Endothelial cell of umbilical vein (primary cell): ENCODE measurements around the gene TEX264. TPM values are rescaled to one million over a fixed set of nuclear protein-coding genes. Genes with fewer than 3 reads are reported as not detected.

Experiments
- BruUV-seq: library from RNA; stranded (reverse); fragments of 400-500 nt; replicated peaks from 2 replicates; lab custom pipeline; 2021; lab: Mats Ljungman, UMichigan
- CTCF ChIA-PET: fragments of 300-600, 350-600 bp; sonication (Branson Sonifier 250); formaldehyde crosslinking; loops from one replicate; lab custom pipeline; 2021; ENCODE audit warnings: antibody characterized with exemption, inconsistent platforms; lab: Charles Lee
- POLR2A ChIA-PET: fragments of 300-600, 350-600 bp; sonication (Branson Sonifier 250); formaldehyde crosslinking; loops from one replicate; lab custom pipeline; 2021; ENCODE audit warnings: antibody characterized with exemption, inconsistent platforms; lab: Charles Lee
- DNase-seq: peaks from one replicate; pipeline ENCODE4 v3.0.0-alpha.2; 2011; ENCODE audit warnings: low read depth, low spot score
- FAIRE-seq: peaks from 2 replicates; lab custom pipeline; 2011; peaks lifted over from hg19 to GRCh38; lab: Jason Lieb, UNC
- H2AFZ ChIP-seq: 2 replicates; pipeline ENCODE4 v1.6.0; 2012; ENCODE audit warnings: low read depth, low read length, control low read depth, inconsistent platforms
- H3K27ac ChIP-seq: 2 replicates; pipeline ENCODE4 v1.5.1; 2011; ENCODE audit warnings: low read depth, mild to moderate bottlenecking, control low read depth, low read length, moderate library complexity; ENCODE audit not compliant: insufficient read depth
- H3K27me3 ChIP-seq, 2 experiments: 2 replicates each; pipeline versions ENCODE4 v1.6.0 to v1.6.1; 2011; ENCODE audit warnings: low read length in 2 of 2, mixed read lengths in 1 of 2; ENCODE audit not compliant: control insufficient read depth in 2 of 2, insufficient read depth in 2 of 2
- H3K36me3 ChIP-seq, 2 experiments: 2 replicates in 1 of 2; 3 replicates in 1 of 2; pipeline ENCODE4 v1.5.1; 2011; ENCODE audit warnings: low read length in 2 of 2, mild to moderate bottlenecking in 1 of 2, moderate library complexity in 1 of 2; ENCODE audit not compliant: control insufficient read depth in 2 of 2, insufficient read depth in 2 of 2; ENCODE audit errors: extremely low read depth in 1 of 2
- H3K4me1 ChIP-seq: 3 replicates; pipeline ENCODE4 v1.5.1; 2011; ENCODE audit warnings: mild to moderate bottlenecking, low read length; ENCODE audit not compliant: control insufficient read depth, insufficient read depth; ENCODE audit errors: extremely low read depth
- H3K4me2 ChIP-seq: 2 replicates; pipeline ENCODE4 v1.6.1; 2011; ENCODE audit warnings: low read length, control low read depth, mixed read lengths; ENCODE audit not compliant: insufficient read depth
- H3K4me3 ChIP-seq, 3 experiments: fragments of 200-600 bp in 1 of 3; sonication (generic), shearing (Covaris generic) in 1 of 3; replicated peaks in 1 of 3; 2 replicates each; pipeline ENCODE4 v1.5.1; 2011 to 2016; ENCODE audit warnings: control low read depth in 3 of 3, low read length in 3 of 3, mild to moderate bottlenecking in 2 of 3, inconsistent platforms in 1 of 3, low read depth in 1 of 3, moderate library complexity in 1 of 3; ENCODE audit not compliant: insufficient read depth in 1 of 3
- H3K79me2 ChIP-seq: 2 replicates; pipeline ENCODE4 v1.6.0; 2012; ENCODE audit warnings: low read length, inconsistent platforms; ENCODE audit not compliant: control insufficient read depth, insufficient read depth
- H3K9ac ChIP-seq: replicated peaks from 2 replicates; pipeline ENCODE3; 2011; ENCODE audit warnings: low read length, control low read depth; ENCODE audit not compliant: insufficient read depth; ENCODE audit errors: extremely low read depth
- H3K9me1 ChIP-seq: replicated peaks from 3 replicates; pipeline ENCODE4 v1.6.0; 2011; ENCODE audit warnings: mild to moderate bottlenecking, low read length; ENCODE audit not compliant: control insufficient read depth, insufficient read depth; ENCODE audit errors: extremely low read depth
- H3K9me3 ChIP-seq: replicated peaks from 2 replicates; pipeline ENCODE4 v1.5.1; 2012; ENCODE audit warnings: low read length, inconsistent platforms; ENCODE audit not compliant: control insufficient read depth, insufficient read depth
- H4K20me1 ChIP-seq: replicated peaks from 2 replicates; pipeline ENCODE3; 2011; ENCODE audit warnings: mild to moderate bottlenecking, low read length; ENCODE audit not compliant: control insufficient read depth, insufficient read depth; ENCODE audit errors: extremely low read depth
- EZH2 ChIP-seq: IDR thresholded peaks from 2 replicates; pipeline ENCODE4 v1.6.1; 2012; ENCODE audit warnings: borderline replicate concordance, low read depth, mild to moderate bottlenecking, moderate library complexity, low read length, inconsistent platforms; ENCODE audit not compliant: severe bottlenecking
- FOS ChIP-seq: IDR thresholded peaks from 2 replicates; pipeline ENCODE4 v1.6.1; 2011; ENCODE audit warnings: mild to moderate bottlenecking, low read length, moderate library complexity, borderline replicate concordance; ENCODE audit not compliant: insufficient read depth
- GATA2 ChIP-seq: IDR thresholded peaks from 2 replicates; pipeline ENCODE4 v1.7.0; 2011; ENCODE audit warnings: low read depth, mild to moderate bottlenecking, moderate library complexity, mixed read lengths, low read length; ENCODE audit not compliant: insufficient read length, insufficient read depth
- MYC ChIP-seq: IDR thresholded peaks from one replicate; pipeline ENCODE4 v1.6.1; 2011; ENCODE audit warnings: mild to moderate bottlenecking, low read depth, low read length
- POLR2A ChIP-seq: IDR thresholded peaks from 2 replicates; pipeline ENCODE4 v1.6.1; 2012; ENCODE audit warnings: low read depth, mild to moderate bottlenecking, control low read depth, low read length
- POLR2AphosphoS5 ChIP-seq: IDR thresholded peaks from 2 replicates; pipeline ENCODE4 v1.6.1; 2012; ENCODE audit warnings: low read depth, mild to moderate bottlenecking, control low read depth, low read length, moderate library complexity; ENCODE audit not compliant: insufficient read depth
- dilution Hi-C: fragments of 300-500 bp; cut with MboI; formaldehyde crosslinking; loops from one replicate; pipeline ENCODE4 v1.15.0; 2019; ENCODE audit warnings: low sequenced_read_pairs; ENCODE audit not compliant: extremely low pct_ligation_motif_present
- intact Hi-C: fragments of 100-400 bp; cut with micrococcal nuclease; formaldehyde crosslinking; loops from one replicate; pipeline ENCODE4 v1.10.0; 2022
- polyA plus RNA-seq, 4 experiments: library from polyadenylated mRNA; depleted of rRNA in 3 of 4; stranded (reverse) in 3 of 4; unstranded in 1 of 4; fragments of >200 nt; gene quantifications; 2 replicates each; pipeline versions ENCODE4 v1.2.1 to v1.2.3, GENCODE V29; 2011 to 2012; ENCODE audit warnings: missing spikeins in 1 of 4
- total RNA-seq: library from RNA; stranded (reverse); gene quantifications from 2 replicates; pipeline ENCODE4 v1.2.3, GENCODE V29; 2021
- TF ChIP-seq, protein P1 (sequence below): IDR thresholded peaks from 2 replicates; pipeline ENCODE4 v1.6.1; 2011; ENCODE audit not compliant: insufficient read depth, insufficient read length
- TF ChIP-seq, protein P2 (sequence below), 2 donors: IDR thresholded peaks; 1 replicate in 1 of 2; 2 replicates in 1 of 2; pipeline ENCODE4 v1.5.1; 2011; ENCODE audit warnings: low read length in 2 of 2, mild to moderate bottlenecking in 2 of 2, moderate library complexity in 2 of 2, control low read depth in 1 of 2, inconsistent platforms in 1 of 2, low read depth in 1 of 2; ENCODE audit not compliant: insufficient read depth in 1 of 2; ENCODE audit errors: extremely low read depth in 1 of 2

TEX264 gene
- total and polyA plus RNA-seq, 2 donors (not counting 3 experiments of a cell fraction or from before 2014, with no cell fraction given) = 29.0 to 89.7 TPM

DNA sequence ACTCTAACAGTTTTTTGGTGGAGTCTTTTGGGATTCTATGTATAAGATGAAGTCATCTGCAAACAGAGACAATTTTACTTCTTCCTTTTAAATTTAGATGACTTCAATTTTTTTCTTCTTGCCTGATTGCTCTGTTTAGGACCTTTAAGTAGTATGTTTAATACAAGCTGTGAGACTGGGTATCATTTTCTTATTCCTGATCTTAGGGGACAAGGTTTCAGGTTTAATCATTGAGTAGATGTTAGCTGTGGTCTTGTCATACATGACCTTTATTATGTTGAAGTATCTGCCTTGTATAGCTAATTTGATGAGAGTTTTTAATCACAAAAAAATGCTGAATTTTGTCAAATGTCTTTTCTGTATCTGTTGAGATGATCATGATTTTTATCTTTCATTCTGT, 56.4 kb downstream of the TEX264 start:
- ChIA-PET CTCF (interaction anchor here (1.8 kb wide), 1 partner anchor 13 kb away, joined by 6 read pairs; no protein-coding TSS in a partner anchor), POLR2A (no interaction called here)
- no TSS peak for BruUV-seq
- no peaks in the 10 kb centered on the region for H3K79me2 ChIP-seq
- no peak for TF ChIP-seq EZH2
- TF ChIP-seq, protein P1, sequence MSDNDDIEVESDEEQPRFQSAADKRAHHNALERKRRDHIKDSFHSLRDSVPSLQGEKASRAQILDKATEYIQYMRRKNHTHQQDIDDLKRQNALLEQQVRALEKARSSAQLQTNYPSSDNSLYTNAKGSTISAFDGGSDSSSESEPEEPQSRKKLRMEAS = no peak
- no peak for TF ChIP-seq POLR2A
- no peak for TF ChIP-seq FOS
- TF ChIP-seq, protein P2, sequence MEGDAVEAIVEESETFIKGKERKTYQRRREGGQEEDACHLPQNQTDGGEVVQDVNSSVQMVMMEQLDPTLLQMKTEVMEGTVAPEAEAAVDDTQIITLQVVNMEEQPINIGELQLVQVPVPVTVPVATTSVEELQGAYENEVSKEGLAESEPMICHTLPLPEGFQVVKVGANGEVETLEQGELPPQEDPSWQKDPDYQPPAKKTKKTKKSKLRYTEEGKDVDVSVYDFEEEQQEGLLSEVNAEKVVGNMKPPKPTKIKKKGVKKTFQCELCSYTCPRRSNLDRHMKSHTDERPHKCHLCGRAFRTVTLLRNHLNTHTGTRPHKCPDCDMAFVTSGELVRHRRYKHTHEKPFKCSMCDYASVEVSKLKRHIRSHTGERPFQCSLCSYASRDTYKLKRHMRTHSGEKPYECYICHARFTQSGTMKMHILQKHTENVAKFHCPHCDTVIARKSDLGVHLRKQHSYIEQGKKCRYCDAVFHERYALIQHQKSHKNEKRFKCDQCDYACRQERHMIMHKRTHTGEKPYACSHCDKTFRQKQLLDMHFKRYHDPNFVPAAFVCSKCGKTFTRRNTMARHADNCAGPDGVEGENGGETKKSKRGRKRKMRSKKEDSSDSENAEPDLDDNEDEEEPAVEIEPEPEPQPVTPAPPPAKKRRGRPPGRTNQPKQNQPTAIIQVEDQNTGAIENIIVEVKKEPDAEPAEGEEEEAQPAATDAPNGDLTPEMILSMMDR (IDR thresholded peaks at IDR 0.05; ENCODE audit: extremely low read depth in 1 of 2, insufficient read depth in 1 of 2, low read depth in 1 of 2, low read length in 2 of 2) = no peak
- no peak for TF ChIP-seq POLR2AphosphoS5
- no peak for TF ChIP-seq GATA2
- TF ChIP-seq MYC = no peak
- H3K36me3 ChIP-seq = no peaks in the 10 kb centered on the region
- no peaks in the 10 kb centered on the region for H3K9me1 ChIP-seq
- H3K9me3 ChIP-seq = no peaks in the 10 kb centered on the region
- no peaks in the 10 kb centered on the region for H4K20me1 ChIP-seq
- no peak overlapping the region for H3K9ac ChIP-seq
- DNase-seq (no peak), FAIRE-seq (no peak)
- no peak overlapping the region for H3K4me3 ChIP-seq
- H3K4me1 ChIP-seq = no peaks in the 10 kb centered on the region
- H3K4me2 ChIP-seq = no peak overlapping the region
- dilution Hi-C loops (no loop called here), intact Hi-C loops (no loop called here)
- no peak overlapping the region for H3K27ac ChIP-seq
- no peak overlapping the region for H2AFZ ChIP-seq
- H3K27me3 ChIP-seq = peaks cover 0 to 2% of the 10 kb centered on the region in 2 experiments
